Glomerular visceral epithelial cell (primary cell): ENCODE measurements around the gene HS3ST5.

Experiments
- DNase-seq: peaks from one replicate; pipeline ENCODE4 v3.0.0-alpha.2; 2016; ENCODE audit errors: extremely low spot score

HS3ST5 gene

GRCh38 chr6:114195027-114195365 lies 147.8 kb downstream of the HS3ST5 start:
- DNase-seq = no peak

- DNase-seq = no peak
Measured at GRCh38 chr6:114194362-114195026, 148.3 kb downstream of the HS3ST5 start.

GRCh38 chr6:114187563-114187962 lies 155.3 kb downstream of the HS3ST5 start:
- no peak for DNase-seq

GRCh38 chr6:114181664-114182063 lies 161.2 kb downstream of the HS3ST5 start:
- no peak for DNase-seq

- no peak for DNase-seq
Measured at GRCh38 chr6:114179411-114179810, 163.4 kb downstream of the HS3ST5 start.

- no peak for DNase-seq
Measured at GRCh38 chr6:114176726-114177125, 166.1 kb downstream of the HS3ST5 start.

- DNase-seq = no peak
Measured at GRCh38 chr6:114172576-114173260, 170.1 kb downstream of the HS3ST5 start.

GRCh38 chr6:114171473-114171872 lies 171.3 kb downstream of the HS3ST5 start:
- DNase-seq = no peak

GRCh38 chr6:114170958-114171387 lies 171.8 kb downstream of the HS3ST5 start:
- DNase-seq = no peak

- DNase-seq = no peak
Measured at GRCh38 chr6:114170372-114170771, 172.5 kb downstream of the HS3ST5 start.

- DNase-seq = no peak
Measured at GRCh38 chr6:114169763-114170162, 173.1 kb downstream of the HS3ST5 start.

GRCh38 chr6:114167583-114168576 lies 174.9 kb downstream of the HS3ST5 start:
- no peak for DNase-seq

- no peak for DNase-seq
Measured at GRCh38 chr6:114164207-114164606, 178.6 kb downstream of the HS3ST5 start.

- no peak for DNase-seq
Measured at GRCh38 chr6:114162691-114163347, 180.0 kb downstream of the HS3ST5 start.

GRCh38 chr6:114160881-114161280 lies 181.9 kb downstream of the HS3ST5 start:
- DNase-seq = no peak

GRCh38 chr6:114159727-114160126 lies 183.1 kb downstream of the HS3ST5 start:
- DNase-seq = no peak

GRCh38 chr6:114158838-114159694 lies 183.8 kb downstream of the HS3ST5 start:
- no peak for DNase-seq

GRCh38 chr6:114158411-114158810 lies 184.4 kb downstream of the HS3ST5 start:
- DNase-seq = no peak

- no peak for DNase-seq
Measured at GRCh38 chr6:114157848-114158247, 185.0 kb downstream of the HS3ST5 start.

- no peak for DNase-seq
Measured at GRCh38 chr6:114155763-114156162, 187.1 kb downstream of the HS3ST5 start.

- no peak for DNase-seq
Measured at GRCh38 chr6:114154812-114155211, 188.0 kb downstream of the HS3ST5 start.
